HepG2 (cell line): Measurements from ENCODE around the gene CDC34. TPM values are rescaled to one million over a fixed set of nuclear protein-coding genes. Genes with fewer than 3 reads are reported as not detected.

Source experiments
- ARID4A ChIP-seq: sonication (generic); formaldehyde crosslinking; IDR thresholded peaks from 2 replicates; pipeline ENCODE4 v1.5.0; 2020; ENCODE audit warnings: mild to moderate bottlenecking, missing genetic modification reagents, borderline replicate concordance
- CBX2 ChIP-seq, 2 experiments: fragments of 200-600 bp in 1 of 2; sonication (generic); formaldehyde crosslinking in 1 of 2; IDR thresholded peaks; 2 replicates each; pipeline versions ENCODE4 v1.7.0 to v1.8.1; 2018 to 2022; ENCODE audit warnings: low read depth in 2 of 2, low read length in 1 of 2, mild to moderate bottlenecking in 1 of 2, missing genetic modification reagents in 1 of 2
- CEBPG ChIP-seq: IDR thresholded peaks from 2 replicates; pipeline ENCODE4 v1.6.1; 2016
- GABPB1 ChIP-seq: IDR thresholded peaks from 2 replicates; pipeline ENCODE4 v1.6.1; 2016; ENCODE audit warnings: mild to moderate bottlenecking, missing genetic modification reagents, moderate library complexity, missing compliant biosample characterization
- GLMP ChIP-seq: sonication (generic); formaldehyde crosslinking; IDR thresholded peaks from 2 replicates; pipeline ENCODE4 v1.9.0; 2021; ENCODE audit warnings: missing genetic modification reagents, mild to moderate bottlenecking, borderline replicate concordance
- KDM4B ChIP-seq: sonication (generic); formaldehyde crosslinking; IDR thresholded peaks from 2 replicates; pipeline ENCODE4 v1.4.0; 2020; ENCODE audit warnings: missing genetic modification reagents
- NFRKB ChIP-seq: fragments of 450-650 bp; IDR thresholded peaks from 2 replicates; pipeline ENCODE4 v1.6.1; 2017
- SALL1 ChIP-seq: sonication (generic); formaldehyde crosslinking; IDR thresholded peaks from 2 replicates; pipeline ENCODE4 v1.8.0; 2022; ENCODE audit warnings: mild to moderate bottlenecking, missing genetic modification reagents
- ZNF160 ChIP-seq: sonication (generic); formaldehyde crosslinking; IDR thresholded peaks from 2 replicates; pipeline ENCODE4 v1.8.0; 2022; ENCODE audit warnings: mild to moderate bottlenecking, inconsistent platforms, missing genetic modification reagents
- ZNF326 ChIP-seq: sonication (generic); formaldehyde crosslinking; IDR thresholded peaks from 2 replicates; pipeline ENCODE4 v1.4.0; 2020; ENCODE audit warnings: missing genetic modification reagents, borderline replicate concordance
- ZNF530 ChIP-seq: sonication (generic); formaldehyde crosslinking; IDR thresholded peaks from 2 replicates; pipeline ENCODE4 v1.5.0; 2020; ENCODE audit warnings: low read depth, mild to moderate bottlenecking, missing genetic modification reagents
- ZNF564 ChIP-seq: sonication (generic); formaldehyde crosslinking; IDR thresholded peaks from 2 replicates; pipeline ENCODE4 v1.8.1; 2023; ENCODE audit warnings: mild to moderate bottlenecking, missing genetic modification reagents
- ZNF577 ChIP-seq: sonication (generic); formaldehyde crosslinking; IDR thresholded peaks from 2 replicates; pipeline ENCODE4 v1.4.0; 2020; ENCODE audit warnings: mild to moderate bottlenecking, low read depth, missing genetic modification reagents, borderline replicate concordance
- ZNF615 ChIP-seq: sonication (generic); formaldehyde crosslinking; IDR thresholded peaks from 2 replicates; pipeline ENCODE4 v1.5.0; 2020; ENCODE audit warnings: mild to moderate bottlenecking, missing genetic modification reagents, borderline replicate concordance
- ZNF660 ChIP-seq: sonication (generic); formaldehyde crosslinking; IDR thresholded peaks from 2 replicates; pipeline ENCODE4 v1.5.1; 2020; ENCODE audit warnings: mild to moderate bottlenecking, low read depth, missing genetic modification reagents, borderline replicate concordance
- ZNF672 ChIP-seq: sonication (generic); formaldehyde crosslinking; IDR thresholded peaks from 2 replicates; pipeline ENCODE4 v1.8.1; 2022; ENCODE audit warnings: missing genetic modification reagents
- ZNF75D ChIP-seq: sonication (generic); formaldehyde crosslinking; IDR thresholded peaks from 2 replicates; pipeline ENCODE4 v1.8.1; 2023; ENCODE audit warnings: missing genetic modification reagents, mild to moderate bottlenecking, borderline replicate concordance
- ZNF879 ChIP-seq: sonication (generic); formaldehyde crosslinking; IDR thresholded peaks from 2 replicates; pipeline ENCODE4 v1.8.1; 2023; ENCODE audit warnings: missing genetic modification reagents
- ZNF891 ChIP-seq: sonication (generic); formaldehyde crosslinking; IDR thresholded peaks from 2 replicates; pipeline ENCODE4 v1.5.0; 2020; ENCODE audit warnings: mild to moderate bottlenecking, missing genetic modification reagents
- ZSCAN30 ChIP-seq: sonication (generic); formaldehyde crosslinking; IDR thresholded peaks from 2 replicates; pipeline ENCODE4 v1.5.0; 2020; ENCODE audit warnings: mild to moderate bottlenecking, missing genetic modification reagents
- polyA plus RNA-seq, 8 experiments: library from polyadenylated mRNA; depleted of rRNA in 3 of 8; stranded (reverse) in 7 of 8; unstranded in 1 of 8; fragments of >200 nt; fragmentation: Illumina TruSeq in 4 of 8; extraction: Trizol in 4 of 8; gene quantifications; 2 replicates each; pipeline versions ENCODE4 v1.2.1 to v1.2.3, GENCODE V29; 2011 to 2016; ENCODE audit warnings: low read depth in 4 of 8, missing spikeins in 1 of 8, mixed read lengths in 1 of 8; ENCODE audit not compliant: insufficient read depth in 1 of 8
- total RNA-seq, 5 experiments: library from RNA; depleted of rRNA; stranded (reverse); fragments of >200 nt; fragmentation: Illumina TruSeq; extraction: Trizol; gene quantifications; 2 replicates each; pipeline ENCODE4 v1.2.3, GENCODE V29; 2016; ENCODE audit warnings: low read depth in 1 of 5
- TF ChIP-seq, protein P1 (sequence below): sonication (generic); formaldehyde crosslinking; IDR thresholded peaks from 2 replicates; pipeline ENCODE4 v1.5.0; 2020; ENCODE audit warnings: missing genetic modification reagents
- TF ChIP-seq, protein P2 (sequence below): sonication (generic); formaldehyde crosslinking; IDR thresholded peaks from 2 replicates; pipeline ENCODE4 v1.4.0; 2020; ENCODE audit warnings: missing genetic modification reagents

The CDC34 gene
- total and polyA plus RNA-seq, 2 of the 13 experiments (the other 11 are each of a cell fraction or from before 2014, with no cell fraction given): 138 to 150 TPM

GRCh38 chr19:570937-571565 is 39.5 kb downstream of the CDC34 start (continued):
- TF ChIP-seq ZNF891 (CRISPR knock-in tag) (peak; percentile 77; the same call in 1 of the 2 replicates), CEBPG (CRISPR knock-in tag) (no peak; the same call in 1 of the 2 replicates), ZNF326 (CRISPR knock-in tag) (no peak), ZNF879 (CRISPR knock-in tag) (no peak), ZNF75D (CRISPR knock-in tag) (no peak), CBX2 (IDR thresholded peaks at IDR 0.05; ENCODE audit: low read depth, low read length) (no peak), CBX2 (CRISPR knock-in tag; IDR thresholded peaks at IDR 0.05; ENCODE audit: low read depth) (no peak), ZSCAN30 (CRISPR knock-in tag) (no peak), ZNF615 (CRISPR knock-in tag) (peak; percentile 53; the same call in 1 of the 2 replicates), KDM4B (0 out of 2 replicates have a peak, but pooled peaks have one; percentile 51), SALL1 (CRISPR knock-in tag) (peak; percentile 74), ZNF160 (CRISPR knock-in tag) (no peak), ZNF564 (0 out of 2 replicates have a peak, but pooled peaks have one; percentile 32), ZNF660 (CRISPR knock-in tag) (no peak), ZNF672 (no peak), ZNF577 (no peak), GABPB1 (CRISPR knock-in tag) (peak; percentile 36; the same call in 1 of the 2 replicates), ZNF530 (CRISPR knock-in tag) (no peak), ARID4A (CRISPR knock-in tag) (peak; percentile 70; the same call in 1 of the 2 replicates), GLMP (CRISPR knock-in tag) (no peak), NFRKB (no peak)
- TF ChIP-seq, protein P1, sequence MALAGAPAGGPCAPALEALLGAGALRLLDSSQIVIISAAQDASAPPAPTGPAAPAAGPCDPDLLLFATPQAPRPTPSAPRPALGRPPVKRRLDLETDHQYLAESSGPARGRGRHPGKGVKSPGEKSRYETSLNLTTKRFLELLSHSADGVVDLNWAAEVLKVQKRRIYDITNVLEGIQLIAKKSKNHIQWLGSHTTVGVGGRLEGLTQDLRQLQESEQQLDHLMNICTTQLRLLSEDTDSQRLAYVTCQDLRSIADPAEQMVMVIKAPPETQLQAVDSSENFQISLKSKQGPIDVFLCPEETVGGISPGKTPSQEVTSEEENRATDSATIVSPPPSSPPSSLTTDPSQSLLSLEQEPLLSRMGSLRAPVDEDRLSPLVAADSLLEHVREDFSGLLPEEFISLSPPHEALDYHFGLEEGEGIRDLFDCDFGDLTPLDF: peak; percentile 80
- TF ChIP-seq, protein P2, sequence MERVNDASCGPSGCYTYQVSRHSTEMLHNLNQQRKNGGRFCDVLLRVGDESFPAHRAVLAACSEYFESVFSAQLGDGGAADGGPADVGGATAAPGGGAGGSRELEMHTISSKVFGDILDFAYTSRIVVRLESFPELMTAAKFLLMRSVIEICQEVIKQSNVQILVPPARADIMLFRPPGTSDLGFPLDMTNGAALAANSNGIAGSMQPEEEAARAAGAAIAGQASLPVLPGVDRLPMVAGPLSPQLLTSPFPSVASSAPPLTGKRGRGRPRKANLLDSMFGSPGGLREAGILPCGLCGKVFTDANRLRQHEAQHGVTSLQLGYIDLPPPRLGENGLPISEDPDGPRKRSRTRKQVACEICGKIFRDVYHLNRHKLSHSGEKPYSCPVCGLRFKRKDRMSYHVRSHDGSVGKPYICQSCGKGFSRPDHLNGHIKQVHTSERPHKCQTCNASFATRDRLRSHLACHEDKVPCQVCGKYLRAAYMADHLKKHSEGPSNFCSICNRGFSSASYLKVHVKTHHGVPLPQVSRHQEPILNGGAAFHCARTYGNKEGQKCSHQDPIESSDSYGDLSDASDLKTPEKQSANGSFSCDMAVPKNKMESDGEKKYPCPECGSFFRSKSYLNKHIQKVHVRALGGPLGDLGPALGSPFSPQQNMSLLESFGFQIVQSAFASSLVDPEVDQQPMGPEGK (CRISPR knock-in tag): peak; percentile 76
